GM21619 (cell line): ENCODE measurements around the gene UBL3.

ENCODE experiments used
- ATAC-seq: cut with Tn5 transposase; IDR thresholded peaks from one replicate; pipeline ENCODE4 v1.9.1; 2021; ENCODE audit not compliant: unreplicated experiment

Gene UBL3

DNA sequence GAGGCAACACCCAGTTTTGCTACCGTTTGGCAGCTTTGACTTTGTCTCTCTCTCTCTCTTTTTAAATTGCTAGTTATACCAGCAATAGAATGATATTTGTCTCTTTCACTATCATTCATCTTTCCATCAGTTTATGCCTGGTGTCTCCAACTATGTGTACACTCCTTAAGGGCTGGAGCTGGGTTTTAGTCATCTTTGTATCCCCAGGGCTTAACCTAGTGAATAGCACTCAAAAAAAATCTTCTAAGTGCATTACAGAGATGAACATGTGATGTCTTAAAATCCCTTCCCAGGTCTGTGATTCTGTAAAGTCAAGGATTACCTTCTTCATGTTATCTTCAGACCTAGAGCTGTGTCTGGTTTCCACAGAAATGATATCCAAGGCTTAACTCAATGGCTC lies 7.8 kb upstream of the UBL3 start:
- no peak for ATAC-seq

DNA sequence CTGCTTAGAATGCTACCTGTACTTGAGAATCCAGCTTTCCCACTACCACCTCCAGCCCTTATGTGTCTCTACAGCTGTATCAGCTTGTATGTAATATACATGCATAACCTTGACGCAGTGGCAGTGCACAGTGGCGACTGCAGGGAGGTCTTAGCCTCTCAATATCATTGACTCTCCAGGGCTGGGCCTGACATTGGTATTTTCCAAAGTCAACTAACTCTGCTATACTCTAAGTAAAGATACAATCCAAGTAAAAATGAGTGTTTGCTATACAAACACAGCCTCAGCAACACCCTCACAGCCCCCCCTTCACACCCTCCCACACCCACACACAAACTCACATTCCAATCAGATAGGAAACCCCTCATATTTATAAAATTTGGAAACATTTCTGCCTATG lies 6.7 kb upstream of the UBL3 start:
- no peak for ATAC-seq

GRCh38 chr13:29856426-29856825 lies 6.0 kb upstream of the UBL3 start:
- ATAC-seq, result no peak

- ATAC-seq, result no peak
These were observed 5.4 kb upstream of the UBL3 start for GRCh38 chr13:29855784-29856183.

DNA sequence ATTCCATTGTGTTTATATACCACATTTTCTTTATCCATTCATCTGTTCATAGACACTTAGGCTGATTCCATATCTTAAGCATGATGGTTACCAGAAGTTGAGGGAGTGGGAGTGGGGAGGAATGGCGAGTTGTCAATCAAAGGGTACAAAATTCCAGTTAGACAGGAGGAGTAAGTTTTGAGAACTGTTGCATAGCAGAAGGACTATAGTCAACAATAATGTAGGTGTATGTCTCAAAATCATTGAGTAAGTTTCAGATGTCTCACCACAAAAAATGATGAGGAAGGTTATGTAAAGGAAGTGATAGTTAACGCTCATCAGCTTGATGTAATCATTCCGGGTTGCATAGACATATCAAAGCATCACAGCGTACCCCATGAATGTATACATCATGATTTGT lies 4.6 kb upstream of the UBL3 start:
- no peak for ATAC-seq

DNA sequence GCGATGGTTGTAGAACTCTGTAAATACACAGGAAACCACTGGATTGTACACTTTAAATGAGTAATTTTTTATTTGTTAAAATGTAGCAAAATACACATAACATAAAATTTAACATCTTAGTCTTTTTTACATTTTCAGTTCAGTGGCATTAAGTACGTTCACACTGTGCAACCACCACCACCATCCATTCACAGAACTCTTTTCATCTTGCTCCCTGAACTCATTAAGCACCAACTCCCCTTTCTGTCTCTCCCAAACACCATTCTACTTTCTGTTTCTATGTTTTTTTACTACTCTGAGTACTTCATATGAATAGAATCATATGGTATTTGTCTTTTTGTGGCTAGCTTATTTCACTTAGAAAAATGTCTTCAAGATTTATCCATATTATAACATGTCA lies 2.7 kb upstream of the UBL3 start:
- no peak for ATAC-seq

DNA sequence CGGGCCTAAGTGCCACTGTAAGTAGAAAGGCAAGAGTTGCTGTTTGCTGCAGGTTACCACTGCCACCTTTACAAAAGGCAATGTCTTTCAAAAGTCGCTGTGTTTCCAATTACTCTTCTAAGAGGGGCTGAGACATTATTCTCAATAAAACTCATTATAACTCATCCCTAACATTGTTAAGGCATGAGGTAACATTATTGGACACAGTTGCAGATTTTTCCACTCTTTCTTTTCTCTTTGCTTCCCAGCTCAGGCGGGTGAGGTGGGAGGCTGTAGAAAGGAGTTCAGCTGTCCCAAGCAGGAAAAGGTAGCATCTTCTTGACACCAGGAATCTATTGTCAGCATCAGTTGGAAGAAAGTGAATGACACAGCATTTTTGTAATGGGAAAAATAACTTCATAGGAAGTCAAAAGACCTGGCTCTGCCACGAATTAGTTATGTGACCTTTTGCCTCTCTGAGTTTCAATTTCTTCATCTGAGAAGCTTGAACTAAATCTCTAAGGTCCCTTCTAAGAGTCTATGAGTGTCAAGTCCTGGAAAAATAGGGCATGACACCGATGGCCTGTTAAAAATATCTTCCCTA lies 2.1 kb upstream of the UBL3 start:
- no peak for ATAC-seq

DNA sequence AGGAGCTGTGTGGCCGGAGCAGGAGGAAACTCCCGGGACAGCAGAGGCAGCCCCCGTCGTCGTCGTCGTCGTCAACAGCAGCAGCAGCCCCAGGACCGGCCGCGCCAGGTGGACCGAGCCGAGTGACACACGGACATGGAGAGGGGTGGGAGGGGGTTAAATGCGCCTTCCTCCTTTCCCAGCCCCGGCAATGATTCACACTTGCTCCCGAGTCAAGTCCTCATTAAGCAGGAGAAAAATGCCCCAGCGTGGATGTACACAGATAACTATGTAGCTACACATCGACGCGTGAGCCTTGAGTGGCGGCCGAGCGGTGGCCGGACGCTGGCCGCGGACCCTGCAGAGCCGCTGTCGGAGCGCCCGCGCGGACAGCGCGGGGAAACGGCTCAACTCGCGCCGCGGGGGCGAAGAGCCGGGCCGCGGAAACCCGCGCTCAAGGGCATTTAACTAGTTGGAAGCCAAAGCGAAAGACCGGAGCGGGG lies 645 bp downstream of the UBL3 start:
- ATAC-seq, result peak; percentile 29

GRCh38 chr13:29849071-29849631 lies 1.3 kb downstream of the UBL3 start:
- no peak for ATAC-seq

GRCh38 chr13:29847501-29847983 lies 2.9 kb downstream of the UBL3 start:
- ATAC-seq, result no peak

DNA sequence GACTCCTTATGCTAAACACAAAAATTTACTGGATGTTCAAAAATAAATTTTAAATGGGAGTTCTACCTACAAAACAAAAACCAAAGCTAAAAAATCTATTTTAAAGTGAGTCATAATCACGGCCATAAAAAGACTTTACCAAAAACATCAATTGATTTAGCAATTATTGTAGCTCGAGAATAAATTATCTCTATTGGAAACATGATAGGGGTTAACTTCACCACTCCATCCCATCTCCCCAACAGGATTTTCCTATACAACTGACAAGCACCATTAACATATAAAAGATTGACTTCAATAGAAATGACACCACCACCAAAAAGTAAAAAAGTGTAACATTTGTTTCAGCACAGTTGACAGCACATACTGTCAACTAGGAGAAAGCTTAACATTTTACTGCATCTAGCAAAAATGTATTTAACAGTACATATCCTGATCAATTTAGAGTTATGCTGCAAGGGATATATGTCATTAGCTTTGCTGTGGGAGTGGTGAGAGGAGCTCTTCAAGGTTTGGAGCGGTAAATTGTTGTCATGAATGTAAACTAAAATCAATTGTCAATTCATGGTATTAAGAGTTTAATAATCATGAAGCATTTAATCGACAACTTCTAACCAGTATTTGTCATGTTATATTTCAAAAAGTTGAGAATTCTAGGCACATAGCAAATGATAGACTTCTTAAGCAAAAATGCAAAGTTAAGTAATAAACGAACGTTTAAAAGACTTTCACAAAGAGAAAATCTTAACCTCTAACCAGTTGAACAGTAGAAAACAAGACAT lies 3.8 kb downstream of the UBL3 start:
- ATAC-seq, result no peak

DNA sequence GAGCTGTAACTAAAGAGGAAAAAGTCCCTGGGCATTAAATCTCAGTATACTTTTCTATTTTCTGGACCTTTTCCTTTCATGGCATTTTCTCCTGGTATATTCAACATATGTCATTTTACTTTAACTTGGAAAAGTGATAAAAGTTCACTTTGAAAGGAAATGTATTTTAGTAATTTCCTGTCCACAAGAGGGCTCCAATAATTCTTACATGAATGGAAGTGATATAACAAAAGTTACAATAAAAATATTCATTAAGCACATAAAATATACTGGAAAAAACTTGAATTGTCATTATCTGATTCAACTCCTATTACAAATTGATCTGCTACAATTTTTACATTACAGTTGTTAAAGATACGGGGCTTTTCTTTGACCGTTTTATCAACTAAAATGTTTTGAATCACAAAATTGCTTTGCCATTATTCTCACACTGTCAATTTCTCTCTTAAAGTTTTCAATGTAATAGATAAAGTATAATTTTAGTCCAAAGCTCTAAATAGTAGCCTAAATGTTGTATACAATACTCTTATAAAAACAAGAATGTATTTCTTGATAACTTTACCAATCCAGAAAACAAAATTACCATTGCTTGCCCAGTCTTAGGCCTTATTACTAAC lies 4.9 kb downstream of the UBL3 start:
- no peak for ATAC-seq

DNA sequence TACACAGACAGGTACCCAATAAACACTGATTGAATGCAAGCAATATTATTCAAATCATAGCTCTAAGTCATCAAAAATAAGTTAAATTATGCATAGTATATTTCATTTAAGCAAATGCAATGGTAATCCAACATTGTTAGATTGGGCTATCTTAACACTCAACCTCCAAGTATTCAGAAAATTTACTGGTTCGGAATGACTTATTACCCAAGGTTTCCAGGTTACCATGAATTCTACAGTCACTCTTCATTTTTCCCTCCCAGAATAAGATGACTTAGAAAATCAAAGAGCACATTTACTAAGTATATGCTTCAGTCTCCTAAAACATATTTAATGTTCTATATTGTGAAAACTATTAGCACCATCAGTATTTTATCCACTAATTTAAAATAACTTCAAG lies 6.0 kb downstream of the UBL3 start:
- no peak for ATAC-seq

- no peak for ATAC-seq
These were observed 9.8 kb downstream of the UBL3 start for GRCh38 chr13:29840585-29840984.

GRCh38 chr13:29835280-29836061 lies 14.9 kb downstream of the UBL3 start:
- no peak for ATAC-seq

- ATAC-seq, result no peak
These were observed 17.6 kb downstream of the UBL3 start for GRCh38 chr13:29832761-29833298.

GRCh38 chr13:29830000-29830399 lies 20.4 kb downstream of the UBL3 start:
- ATAC-seq, result no peak

GRCh38 chr13:29819143-29819542 lies 31.3 kb downstream of the UBL3 start:
- ATAC-seq, result no peak

DNA sequence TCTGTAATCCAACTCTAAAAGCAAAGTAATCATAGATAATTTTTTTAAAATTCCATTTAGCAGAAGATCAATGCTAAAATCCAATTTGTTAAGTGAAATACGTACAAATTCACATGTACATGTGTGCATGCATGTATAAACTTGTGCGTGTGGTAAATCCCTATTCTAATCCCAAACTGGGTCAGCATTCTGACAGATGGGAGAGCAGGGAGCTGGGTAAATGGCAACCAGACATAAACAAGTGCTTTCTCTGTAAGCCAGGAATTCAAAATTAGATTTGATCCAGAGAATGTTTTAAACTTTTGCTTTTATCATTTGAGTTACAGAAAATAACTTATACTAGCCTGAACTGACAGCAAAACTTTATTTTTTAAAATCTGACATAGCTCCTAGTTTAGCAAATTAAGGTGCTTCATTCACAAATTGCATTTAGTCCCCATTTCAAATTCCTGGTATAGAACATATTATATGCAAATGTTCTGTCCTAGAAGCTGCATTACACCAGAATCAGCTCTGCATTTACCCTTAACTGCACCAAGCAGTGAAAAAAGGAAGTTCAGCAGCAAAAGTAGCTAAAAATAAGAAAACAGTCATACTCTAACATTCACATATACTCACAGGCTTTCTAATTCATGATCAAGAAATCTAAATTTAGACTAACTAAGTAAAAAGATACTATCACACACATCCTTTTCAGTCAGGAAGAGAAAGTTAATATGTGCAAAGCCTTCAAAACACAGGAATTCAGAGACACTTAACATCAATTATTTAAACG lies 32.6 kb downstream of the UBL3 start:
- peak; percentile 93 for ATAC-seq

GRCh38 chr13:29816715-29817114 lies 33.7 kb downstream of the UBL3 start:
- ATAC-seq, result no peak
